Vagina (tissue), 2 donors: ENCODE data around the gene SRRM3.

ENCODE experiments used
- CTCF ChIP-seq, 3 experiments: fragments of 450-650 bp in 2 of 3; fragments of 200-600 bp in 1 of 3; sonication (generic) in 1 of 3; IDR thresholded peaks; one replicate each; pipeline ENCODE4 v1.5.1; 2017 to 2019; ENCODE audit warnings: antibody characterized with exemption in 3 of 3, mild to moderate bottlenecking in 2 of 3, moderate library complexity in 2 of 3
- POLR2AphosphoS5 ChIP-seq, 2 donors: sonication (generic); formaldehyde crosslinking; IDR thresholded peaks; one replicate each; pipeline ENCODE4 v1.9.0; 2017; ENCODE audit warnings: antibody characterized with exemption in 2 of 2, mild to moderate bottlenecking in 2 of 2, low read depth in 1 of 2; ENCODE audit not compliant: insufficient read depth in 1 of 2

GRCh38 chr7:76261329-76261728, 59.6 kb downstream of the SRRM3 start:
- TF ChIP-seq POLR2AphosphoS5 (IDR thresholded peaks at IDR 0.05; ENCODE audit: insufficient read depth in 1 of 2, low read depth in 1 of 2) (no peak), CTCF (IDR thresholded peaks at IDR 0.05) (no peak)
